ENCODE data around the gene NCOA1.
"Not testable (repeated sequence)": the region's sequence is repeated elsewhere in the genome, so short reads cannot be mapped to it uniquely, and the experiment has no call there.

The NCOA1 gene

GRCh38 chr2:24594283-24594682 is 103.2 kb downstream of the NCOA1 start:
- no peak overlapping the region for H3K4me3 ChIP-seq (replicated peaks; ENCODE audit: insufficient read depth, low read length)
- no peaks in the 10 kb centered on the region for H3K27me3 ChIP-seq (ENCODE audit: insufficient read depth, poor library complexity, severe bottlenecking)
- no peak overlapping the region for H3K27ac ChIP-seq (replicated peaks)
- DNase-seq (ENCODE audit: low read depth in 1 of 2, low spot score in 1 of 2): no peak
- no peak for TF ChIP-seq REST (IDR thresholded peaks at IDR 0.05; ENCODE audit: insufficient replicate concordance, low read depth)
- TF ChIP-seq GABPA (IDR thresholded peaks at IDR 0.05; ENCODE audit: low read depth): no peak
- no peak for TF ChIP-seq SPI1 (IDR thresholded peaks at IDR 0.05; ENCODE audit: borderline replicate concordance, low read depth)
- TF ChIP-seq CTCF (IDR thresholded peaks at IDR 0.05; ENCODE audit: insufficient read depth, low read length): no peak
- TF ChIP-seq POLR2AphosphoS5 (IDR thresholded peaks at IDR 0.05; ENCODE audit: low read depth): no peak

GRCh38 chr2:24597181-24597870 is 106.3 kb downstream of the NCOA1 start:
- no peaks in the 10 kb centered on the region for H3K27me3 ChIP-seq (ENCODE audit: insufficient read depth, poor library complexity, severe bottlenecking)
- H3K27ac ChIP-seq (replicated peaks): no peak overlapping the region
- TF ChIP-seq REST (IDR thresholded peaks at IDR 0.05; ENCODE audit: insufficient replicate concordance, low read depth): no peak
- H3K4me3 ChIP-seq (replicated peaks; ENCODE audit: insufficient read depth, low read length): no peak overlapping the region
- no peak for DNase-seq (ENCODE audit: low read depth in 1 of 2, low spot score in 1 of 2)

GRCh38 chr2:24600140-24600539 is 109.1 kb downstream of the NCOA1 start:
- not testable (repeated sequence) for H3K4me3 ChIP-seq (replicated peaks; ENCODE audit: insufficient read depth, low read length); H3K27me3 ChIP-seq (ENCODE audit: insufficient read depth, poor library complexity, severe bottlenecking); DNase-seq (ENCODE audit: low read depth in 1 of 2, low spot score in 1 of 2); H3K27ac ChIP-seq (replicated peaks)

- DNase-seq (ENCODE audit: low read depth in 1 of 2, low spot score in 1 of 2): no peak
- Histone ChIP-seq H3K4me3 (replicated peaks; ENCODE audit: insufficient read depth, low read length) (no peak overlapping the region), H3K27ac (replicated peaks) (no peak overlapping the region), H3K27me3 (ENCODE audit: insufficient read depth, poor library complexity, severe bottlenecking) (no peaks in the 10 kb centered on the region)
- no peak for TF ChIP-seq POLR2AphosphoS5 (IDR thresholded peaks at IDR 0.05; ENCODE audit: low read depth)
Observed at GRCh38 chr2:24611631-24612030, 120.6 kb downstream of the NCOA1 start.

- peak; percentile 5 to 48 for DNase-seq (ENCODE audit: low read depth in 1 of 2, low spot score in 1 of 2)
- H3K27me3 ChIP-seq (ENCODE audit: insufficient read depth, poor library complexity, severe bottlenecking): no peaks in the 10 kb centered on the region
- H3K4me3 ChIP-seq (replicated peaks; ENCODE audit: insufficient read depth, low read length): no peak overlapping the region
- no peak overlapping the region for H3K27ac ChIP-seq (replicated peaks)
- TF ChIP-seq GABPA (IDR thresholded peaks at IDR 0.05; ENCODE audit: low read depth) (no peak), CTCF (IDR thresholded peaks at IDR 0.05; ENCODE audit: insufficient read depth, low read length) (peak; percentile 46)
Observed at GRCh38 chr2:24613154-24613814, 122.2 kb downstream of the NCOA1 start.

All from HL-60 (cell line).